Measurements from ENCODE around the gene LRG1. TPM values are rescaled to one million over a fixed set of nuclear protein-coding genes. Genes with fewer than 3 reads are reported as not detected.
A peak's percentile ranks its signal among the peaks of the same experiment; 100 is the strongest.
"Not testable (repeated sequence)": the region's sequence is repeated elsewhere in the genome, so short reads cannot be mapped to it uniquely, and the experiment has no call there.

LRG1 gene
- total RNA-seq, 2 experiments from 2014 or later = 0.88 to 0.92 TPM

- H3K36me3 Mint-ChIP-seq = no peaks in the 10 kb centered on the region
- POLR2A ChIA-PET = no interaction called here
- CTCF ChIA-PET = interaction anchor here (0.9 to 5.8 kb wide), 4 partner anchors 19 to 67 kb away, joined by 3 to 66 read pairs (median 10); no protein-coding TSS in a partner anchor
- intact Hi-C loops (cut with micrococcal nuclease) = no loop called here
- H3K4me3 Mint-ChIP-seq = no peak overlapping the region
- H3K27me3 Mint-ChIP-seq = peaks cover 17% of the 10 kb centered on the region
- DNase-seq = no peak
- H3K27ac Mint-ChIP-seq = no peak overlapping the region
- no peaks in the 10 kb centered on the region for H3K4me1 Mint-ChIP-seq (ENCODE audit: low read depth)
- no peaks in the 10 kb centered on the region for H3K9me3 Mint-ChIP-seq
Measured at GRCh38 chr19:4570402-4570801, 30.6 kb upstream of the LRG1 start.

GRCh38 chr19:4568886-4569285, 29.1 kb upstream of the LRG1 start:
- no peak overlapping the region for H3K27ac Mint-ChIP-seq
- DNase-seq = no peak
- peaks cover 11% of the 10 kb centered on the region for H3K27me3 Mint-ChIP-seq
- no peaks in the 10 kb centered on the region for H3K4me1 Mint-ChIP-seq (ENCODE audit: low read depth)
- ChIA-PET CTCF (interaction anchor here (0.6 to 5.8 kb wide), 4 partner anchors 65 to 199 kb away, joined by 3 to 66 read pairs (median 19); no protein-coding TSS in a partner anchor), POLR2A (no interaction called here)
- no peaks in the 10 kb centered on the region for H3K9me3 Mint-ChIP-seq
- H3K36me3 Mint-ChIP-seq = no peaks in the 10 kb centered on the region
- no peak overlapping the region for H3K4me3 Mint-ChIP-seq
- intact Hi-C loops (cut with micrococcal nuclease) = no loop called here

- ChIA-PET CTCF (interaction anchor here (0.6 to 5.8 kb wide), 12 partner anchors 8 to 1077 kb away, joined by 3 to 66 read pairs (median 4); partner anchors contain the start of gene PLIN5), POLR2A (no interaction called here)
- no peak overlapping the region for H3K4me3 Mint-ChIP-seq
- H3K27me3 Mint-ChIP-seq = peaks cover 9% of the 10 kb centered on the region
- intact Hi-C loops (cut with micrococcal nuclease) = no loop called here
- H3K9me3 Mint-ChIP-seq = no peaks in the 10 kb centered on the region
- no peak overlapping the region for H3K27ac Mint-ChIP-seq
- H3K4me1 Mint-ChIP-seq (ENCODE audit: low read depth) = no peaks in the 10 kb centered on the region
- DNase-seq = peak; percentile 80
- no peaks in the 10 kb centered on the region for H3K36me3 Mint-ChIP-seq
Measured at GRCh38 chr19:4567584-4568071, 27.8 kb upstream of the LRG1 start.

- Mint-ChIP-seq H3K4me1 (ENCODE audit: low read depth) (no peaks in the 10 kb centered on the region), H3K27ac (no peak overlapping the region), H3K9me3 (no peaks in the 10 kb centered on the region), H3K27me3 (peaks cover 8% of the 10 kb centered on the region), H3K4me3 (no peak overlapping the region), H3K36me3 (no peaks in the 10 kb centered on the region)
- ChIA-PET POLR2A (no interaction called here), CTCF (interaction anchor here (0.6 to 5.8 kb wide), 12 partner anchors 9 to 1076 kb away, joined by 3 to 66 read pairs (median 4); partner anchors contain the start of gene PLIN5)
- intact Hi-C loops (cut with micrococcal nuclease) = no loop called here
- no peak for DNase-seq
Measured at GRCh38 chr19:4566402-4567051, 26.7 kb upstream of the LRG1 start.

- H3K36me3 Mint-ChIP-seq; DNase-seq; intact Hi-C loops (cut with micrococcal nuclease); CTCF ChIA-PET; H3K27me3 Mint-ChIP-seq; H3K4me3 Mint-ChIP-seq; POLR2A ChIA-PET; H3K4me1 Mint-ChIP-seq (ENCODE audit: low read depth); H3K9me3 Mint-ChIP-seq; H3K27ac Mint-ChIP-seq: not testable (repeated sequence)
Measured at GRCh38 chr19:4563562-4563961, 23.7 kb upstream of the LRG1 start.

GRCh38 chr19:4562085-4562484, 22.2 kb upstream of the LRG1 start:
- H3K27me3 Mint-ChIP-seq; H3K36me3 Mint-ChIP-seq; H3K4me3 Mint-ChIP-seq; DNase-seq; H3K4me1 Mint-ChIP-seq (ENCODE audit: low read depth); intact Hi-C loops (cut with micrococcal nuclease); POLR2A ChIA-PET; H3K9me3 Mint-ChIP-seq; H3K27ac Mint-ChIP-seq: not testable (repeated sequence)
- CTCF ChIA-PET = interaction anchor here (0.7 kb wide), 1 partner anchor 1212 kb away, joined by 3 read pairs; no protein-coding TSS in a partner anchor

GRCh38 chr19:4559569-4559968, 19.7 kb upstream of the LRG1 start, which contains the start of gene SEMA6B:
Gene SEMA6B (minus strand): TSS chr19:4559684. CDS start chr19:4558457, 1,227 bp downstream.
- no peak within 1 kb of the TSS for H3K4me3 Mint-ChIP-seq
- CTCF ChIA-PET = interaction anchor here (0.9 to 2.2 kb wide), 4 partner anchors 12 to 77 kb away, joined by 3 to 11 read pairs (median 4); no protein-coding TSS in a partner anchor
- H3K36me3 Mint-ChIP-seq = no peaks in the 10 kb centered on the region
- H3K4me1 Mint-ChIP-seq (ENCODE audit: low read depth) = no peaks in the 10 kb centered on the region
- no peaks in the 10 kb centered on the region for H3K27me3 Mint-ChIP-seq
- no peak for DNase-seq
- no peaks in the 10 kb centered on the region for H3K9me3 Mint-ChIP-seq
- H3K27ac Mint-ChIP-seq = no peak within 1 kb of the TSS
- POLR2A ChIA-PET = no interaction called here
- intact Hi-C loops (cut with micrococcal nuclease) = no loop called here

GRCh38 chr19:4557971-4558941, 18.4 kb upstream of the LRG1 start:
- POLR2A ChIA-PET = no interaction called here
- no peaks in the 10 kb centered on the region for H3K36me3 Mint-ChIP-seq
- no peaks in the 10 kb centered on the region for H3K9me3 Mint-ChIP-seq
- no peaks in the 10 kb centered on the region for H3K4me1 Mint-ChIP-seq (ENCODE audit: low read depth)
- no peak overlapping the region for H3K4me3 Mint-ChIP-seq
- peak; percentile 50 for DNase-seq
- CTCF ChIA-PET = interaction anchor here (0.6 to 2.2 kb wide), 6 partner anchors 11 to 803 kb away, joined by 3 to 11 read pairs (median 4); partner anchors contain the start of gene LRG1
- H3K27ac Mint-ChIP-seq = no peak overlapping the region
- H3K27me3 Mint-ChIP-seq = no peaks in the 10 kb centered on the region
- intact Hi-C loops (cut with micrococcal nuclease) = no loop called here

GRCh38 chr19:4557144-4557970, 17.5 kb upstream of the LRG1 start:
- CTCF ChIA-PET = interaction anchor here (1.3 to 1.6 kb wide), 2 partner anchors 10 to 79 kb away, joined by 4 to 6 read pairs; no protein-coding TSS in a partner anchor
- DNase-seq = peak; percentile 48
- Mint-ChIP-seq H3K27ac (no peak overlapping the region), H3K9me3 (no peaks in the 10 kb centered on the region), H3K4me1 (ENCODE audit: low read depth) (no peaks in the 10 kb centered on the region), H3K4me3 (no peak overlapping the region), H3K27me3 (peaks cover 4% of the 10 kb centered on the region), H3K36me3 (no peaks in the 10 kb centered on the region)
- POLR2A ChIA-PET = no interaction called here
- intact Hi-C loops (cut with micrococcal nuclease) = no loop called here

GRCh38 chr19:4556597-4557127, 16.8 kb upstream of the LRG1 start:
- Mint-ChIP-seq H3K27ac (no peak overlapping the region), H3K36me3 (no peaks in the 10 kb centered on the region), H3K9me3 (no peaks in the 10 kb centered on the region), H3K4me1 (ENCODE audit: low read depth) (no peaks in the 10 kb centered on the region), H3K27me3 (peaks cover 4% of the 10 kb centered on the region), H3K4me3 (no peak overlapping the region)
- ChIA-PET POLR2A (no interaction called here), CTCF (interaction anchor here (1.3 to 1.9 kb wide), 3 partner anchors 10 to 80 kb away, joined by 4 to 8 read pairs (median 6); no protein-coding TSS in a partner anchor)
- intact Hi-C loops (cut with micrococcal nuclease) = no loop called here
- peak; percentile 42 for DNase-seq

Measured in activated CD4-positive, alpha-beta memory T cell treated with anti-CD3 and anti-CD28 coated beads for 36 hours (primary cell).